PC-3 (cell line): ENCODE results near the gene NRCAM.

Experiments
- CTCF ChIP-seq: fragments of 300-600 bp; sonication (generic); conservative IDR thresholded peaks from 2 replicates; pipeline ENCODE4 v1.5.1; 2017; ENCODE audit warnings: antibody characterized with exemption, low read depth, mild to moderate bottlenecking, low read length
- EZH2 ChIP-seq: fragments of 300-600 bp; sonication (generic); IDR thresholded peaks from one replicate; pipeline ENCODE4 v1.6.1; 2017; ENCODE audit warnings: antibody characterized with exemption, mild to moderate bottlenecking, low read length; ENCODE audit not compliant: unreplicated experiment

GRCh38 chr7:108190891-108191290 lies 265.3 kb downstream of the NRCAM start:
- TF ChIP-seq CTCF (no peak), EZH2 (no peak)
